Muscle layer of duodenum (tissue), 2 donors: ENCODE data around the gene TPM2.

Experiments
- H3K27ac ChIP-seq: one replicate; pipeline ENCODE4 v1.7.0; 2013; ENCODE audit warnings: mild to moderate bottlenecking, low read length
- H3K27me3 ChIP-seq: one replicate; pipeline ENCODE4 v1.7.0; 2013; ENCODE audit warnings: low read depth, mild to moderate bottlenecking, control low read depth, low read length
- H3K36me3 ChIP-seq, 2 donors: one replicate each; pipeline ENCODE4 v1.7.0; 2013; ENCODE audit warnings: low read length in 2 of 2, control low read depth in 1 of 2, mild to moderate bottlenecking in 1 of 2; ENCODE audit not compliant: insufficient read depth in 2 of 2, control insufficient read depth in 1 of 2
- H3K4me1 ChIP-seq, 2 donors: one replicate each; pipeline ENCODE4 v1.7.0; 2013; ENCODE audit warnings: low read length in 2 of 2, mild to moderate bottlenecking in 2 of 2, control low read depth in 1 of 2, moderate library complexity in 1 of 2; ENCODE audit not compliant: insufficient read depth in 2 of 2, control insufficient read depth in 1 of 2
- H3K4me3 ChIP-seq, 2 donors: one replicate each; pipeline ENCODE4 v1.7.0; 2013; ENCODE audit warnings: low read length in 2 of 2, low read depth in 1 of 2, mild to moderate bottlenecking in 1 of 2
- H3K9me3 ChIP-seq, 2 donors: one replicate each; pipeline ENCODE4 v1.7.0; 2013; ENCODE audit warnings: low read length in 2 of 2, control low read depth in 1 of 2, mild to moderate bottlenecking in 1 of 2; ENCODE audit not compliant: control insufficient read depth in 1 of 2
- donor health status: healthy.

Gene TPM2

GRCh38 chr9:35729700-35730485, 40.2 kb upstream of the TPM2 start:
- Histone ChIP-seq H3K27me3 (no peaks in the 10 kb centered on the region), H3K4me1 (peaks cover 41 to 63% of the 10 kb centered on the region in 2 donors), H3K36me3 (peaks cover 11 to 13% of the 10 kb centered on the region in 2 donors), H3K9me3 (no peaks in the 10 kb centered on the region), H3K27ac (peak overlapping the region; percentile 97), H3K4me3 (peak overlapping the region; percentile 77 to 90)

GRCh38 chr9:35729101-35729500, 39.4 kb upstream of the TPM2 start:
- Histone ChIP-seq H3K27me3 (no peaks in the 10 kb centered on the region), H3K36me3 (peaks cover 15 to 21% of the 10 kb centered on the region in 2 donors), H3K4me1 (peaks cover 41 to 60% of the 10 kb centered on the region in 2 donors), H3K27ac (peak overlapping the region; percentile 97), H3K9me3 (no peaks in the 10 kb centered on the region), H3K4me3 (peak overlapping the region; percentile 77 to 90)

- no peaks in the 10 kb centered on the region for H3K9me3 ChIP-seq
- peak overlapping the region; percentile 77 to 90 for H3K4me3 ChIP-seq
- H3K27ac ChIP-seq, result peak overlapping the region; percentile 97
- peaks cover 35 to 52% of the 10 kb centered on the region in 2 donors for H3K4me1 ChIP-seq
- H3K36me3 ChIP-seq, result peaks cover 23 to 29% of the 10 kb centered on the region in 2 donors
- H3K27me3 ChIP-seq, result no peaks in the 10 kb centered on the region
Measured at GRCh38 chr9:35728041-35728971, 38.6 kb upstream of the TPM2 start.

GRCh38 chr9:35727676-35728040, 37.9 kb upstream of the TPM2 start:
- peaks cover 25 to 35% of the 10 kb centered on the region in 2 donors for H3K36me3 ChIP-seq
- H3K9me3 ChIP-seq, result no peaks in the 10 kb centered on the region
- H3K4me3 ChIP-seq, result peak overlapping the region; percentile 77 to 90
- no peaks in the 10 kb centered on the region for H3K27me3 ChIP-seq
- H3K27ac ChIP-seq, result peak overlapping the region; percentile 97
- peaks cover 35 to 48% of the 10 kb centered on the region in 2 donors for H3K4me1 ChIP-seq

GRCh38 chr9:35726931-35727330, 37.2 kb upstream of the TPM2 start:
- H3K4me3 ChIP-seq, result peak overlapping the region; percentile 77 to 90

GRCh38 chr9:35725362-35725761, 35.6 kb upstream of the TPM2 start:
- Histone ChIP-seq H3K4me1 (peaks cover 29 to 42% of the 10 kb centered on the region in 2 donors), H3K27ac (no peak overlapping the region), H3K36me3 (peaks cover 48 to 58% of the 10 kb centered on the region in 2 donors)

More at GRCh38 chr9:35726931-35727330, 37.2 kb upstream of the TPM2 start:
- Histone ChIP-seq H3K4me1 (peaks cover 35 to 48% of the 10 kb centered on the region in 2 donors), H3K9me3 (no peaks in the 10 kb centered on the region), H3K36me3 (peaks cover 32 to 43% of the 10 kb centered on the region in 2 donors), H3K27ac (peak overlapping the region; percentile 97), H3K27me3 (no peaks in the 10 kb centered on the region)

GRCh38 chr9:35723908-35724307, 34.2 kb upstream of the TPM2 start:
- Histone ChIP-seq H3K27me3 (no peaks in the 10 kb centered on the region), H3K36me3 (peaks cover 63 to 73% of the 10 kb centered on the region in 2 donors), H3K9me3 (no peaks in the 10 kb centered on the region), H3K4me3 (no peak overlapping the region), H3K27ac (no peak overlapping the region), H3K4me1 (peaks cover 20 to 27% of the 10 kb centered on the region in 2 donors)

More at GRCh38 chr9:35725362-35725761, 35.6 kb upstream of the TPM2 start:
- Histone ChIP-seq H3K27me3 (no peaks in the 10 kb centered on the region), H3K4me3 (no peak overlapping the region), H3K9me3 (no peaks in the 10 kb centered on the region)

- H3K9me3 ChIP-seq, result no peaks in the 10 kb centered on the region
- peaks cover 18 to 22% of the 10 kb centered on the region in 2 donors for H3K4me1 ChIP-seq
- H3K36me3 ChIP-seq, result peaks cover 67 to 78% of the 10 kb centered on the region in 2 donors
- no peak overlapping the region for H3K4me3 ChIP-seq
- no peak overlapping the region for H3K27ac ChIP-seq
- no peaks in the 10 kb centered on the region for H3K27me3 ChIP-seq
Measured at GRCh38 chr9:35723426-35723825, 33.7 kb upstream of the TPM2 start.

- Histone ChIP-seq H3K27me3 (no peaks in the 10 kb centered on the region), H3K4me1 (no peaks in the 10 kb centered on the region), H3K9me3 (no peaks in the 10 kb centered on the region), H3K36me3 (peaks cover 95 to 100% of the 10 kb centered on the region in 2 donors), H3K27ac (no peak overlapping the region), H3K4me3 (no peak overlapping the region)
Measured at GRCh38 chr9:35719546-35719945, 29.8 kb upstream of the TPM2 start.

- Histone ChIP-seq H3K4me1 (no peaks in the 10 kb centered on the region), H3K4me3 (no peak overlapping the region), H3K27ac (no peak overlapping the region), H3K27me3 (no peaks in the 10 kb centered on the region), H3K36me3 (peaks cover 95 to 100% of the 10 kb centered on the region in 2 donors), H3K9me3 (no peaks in the 10 kb centered on the region)
Measured at GRCh38 chr9:35718721-35719511, 29.2 kb upstream of the TPM2 start.
